Inflammatory macrophage (primary cell): ENCODE results near the gene ITPKB.
"Not testable (repeated sequence)": the region's sequence is repeated elsewhere in the genome, so short reads cannot be mapped to it uniquely, and the experiment has no call there.

Experiments
- DNase-seq, 2 donors: peaks; one replicate each; pipeline ENCODE4 v3.0.0-alpha.2; 2020 to 2022

Gene ITPKB

DNA sequence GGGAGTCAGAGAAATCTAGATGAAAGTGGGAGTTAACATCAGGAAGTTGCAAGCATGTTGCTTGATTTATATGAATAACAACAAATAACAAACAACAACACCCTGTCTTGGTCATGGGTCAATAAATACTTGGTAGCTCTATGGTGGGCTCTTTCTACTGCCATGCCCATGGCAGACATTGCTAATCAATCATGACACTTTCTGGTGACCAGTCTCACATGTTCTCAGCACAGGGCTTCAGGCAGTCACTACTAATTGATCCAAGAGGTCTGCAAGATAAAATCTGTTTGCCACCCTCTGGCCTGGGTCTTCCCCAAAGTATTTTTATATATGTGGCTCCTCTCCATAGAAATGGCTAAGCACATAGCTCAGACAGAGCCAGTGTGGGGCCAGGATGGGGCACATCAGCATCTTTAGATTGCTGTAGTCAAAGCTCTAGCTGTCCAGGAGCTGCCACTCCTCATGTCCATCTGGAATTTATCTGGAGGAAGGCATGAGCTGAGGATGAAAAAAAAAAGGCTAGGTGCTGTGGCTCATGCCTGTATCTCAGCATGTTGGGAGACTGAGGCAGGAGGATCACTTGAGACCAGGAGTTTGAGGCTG, 139.3 kb downstream of the ITPKB start:
- DNase-seq, result no peak

DNA sequence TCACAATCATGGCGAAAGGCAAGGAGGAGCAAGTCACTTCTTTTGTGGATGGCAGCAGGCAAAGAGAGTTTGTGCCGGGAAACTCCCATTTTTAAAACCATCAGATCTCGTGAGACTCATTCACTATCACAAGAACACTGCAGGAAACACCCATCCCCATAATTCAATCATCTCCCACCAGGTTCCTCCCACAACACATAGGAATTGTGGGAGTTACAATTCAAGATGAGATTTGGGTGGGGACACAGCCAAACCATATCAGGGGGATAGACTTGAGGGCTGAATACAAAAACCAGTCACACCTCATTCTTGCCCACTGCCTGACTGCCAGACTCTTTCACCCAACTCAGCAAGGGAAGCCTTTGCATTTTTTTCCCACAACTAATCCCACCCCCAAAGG, 140.1 kb downstream of the ITPKB start:
- not testable (repeated sequence) for DNase-seq

DNA sequence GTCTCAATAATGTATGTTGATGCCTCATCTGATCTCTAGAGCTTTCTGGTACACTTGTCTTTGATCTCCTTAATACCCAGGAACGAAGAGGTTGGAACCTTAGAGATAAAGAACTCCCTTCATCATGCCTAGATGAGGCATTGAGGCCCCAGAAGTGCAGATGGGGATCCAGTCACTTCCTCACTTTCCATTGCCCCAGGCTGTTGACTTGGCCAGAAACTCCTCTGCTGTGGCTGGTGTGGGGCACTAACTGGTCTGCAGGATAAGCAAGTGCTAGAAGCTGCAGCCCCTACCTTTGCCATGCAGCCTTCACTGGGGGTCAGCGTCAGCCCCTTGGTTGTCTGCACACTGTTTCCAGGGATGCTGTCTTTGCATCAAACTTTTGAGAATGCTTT, 140.6 kb downstream of the ITPKB start:
- DNase-seq, result no peak

DNA sequence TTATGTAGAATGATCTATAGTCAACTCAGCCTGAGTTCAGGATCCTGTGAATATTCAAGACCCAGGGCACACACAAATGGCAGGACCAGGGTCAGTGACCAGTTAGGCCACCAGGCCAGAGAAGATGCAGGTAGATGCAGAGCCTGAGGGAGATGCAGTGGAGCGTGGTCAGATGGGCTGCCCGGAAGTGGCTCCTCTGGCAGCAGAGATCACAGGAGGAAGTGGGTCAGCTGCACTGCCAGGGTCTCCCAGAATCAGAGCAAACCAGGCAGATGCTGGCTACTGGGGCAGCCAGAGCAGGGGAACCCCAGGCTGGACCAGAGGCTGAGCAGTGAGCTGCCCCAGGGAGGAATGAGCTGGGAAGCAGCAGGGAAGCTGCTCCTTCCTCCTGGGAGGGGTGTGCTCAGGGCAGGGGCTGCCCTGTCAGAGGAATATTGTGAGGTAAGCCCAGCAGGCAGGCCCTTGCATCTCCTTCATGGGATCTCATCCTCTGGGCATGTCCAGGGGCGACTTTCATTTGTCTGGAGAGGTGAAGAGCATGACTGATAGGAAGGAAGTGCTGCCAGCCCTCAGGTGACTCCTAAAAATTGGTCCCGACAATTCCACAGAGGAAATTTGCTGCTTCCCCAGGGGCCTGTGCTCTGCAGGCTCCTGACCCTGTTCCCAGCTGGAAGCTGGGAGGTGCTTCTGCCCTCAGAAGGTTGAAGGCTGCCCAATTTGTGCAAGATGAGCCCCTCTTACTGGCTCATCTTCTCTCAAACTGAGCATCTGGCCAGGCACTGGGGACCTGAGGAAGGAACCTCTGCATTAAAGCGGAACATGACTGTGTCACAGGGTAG, 141.2 kb downstream of the ITPKB start:
- no peak for DNase-seq

DNA sequence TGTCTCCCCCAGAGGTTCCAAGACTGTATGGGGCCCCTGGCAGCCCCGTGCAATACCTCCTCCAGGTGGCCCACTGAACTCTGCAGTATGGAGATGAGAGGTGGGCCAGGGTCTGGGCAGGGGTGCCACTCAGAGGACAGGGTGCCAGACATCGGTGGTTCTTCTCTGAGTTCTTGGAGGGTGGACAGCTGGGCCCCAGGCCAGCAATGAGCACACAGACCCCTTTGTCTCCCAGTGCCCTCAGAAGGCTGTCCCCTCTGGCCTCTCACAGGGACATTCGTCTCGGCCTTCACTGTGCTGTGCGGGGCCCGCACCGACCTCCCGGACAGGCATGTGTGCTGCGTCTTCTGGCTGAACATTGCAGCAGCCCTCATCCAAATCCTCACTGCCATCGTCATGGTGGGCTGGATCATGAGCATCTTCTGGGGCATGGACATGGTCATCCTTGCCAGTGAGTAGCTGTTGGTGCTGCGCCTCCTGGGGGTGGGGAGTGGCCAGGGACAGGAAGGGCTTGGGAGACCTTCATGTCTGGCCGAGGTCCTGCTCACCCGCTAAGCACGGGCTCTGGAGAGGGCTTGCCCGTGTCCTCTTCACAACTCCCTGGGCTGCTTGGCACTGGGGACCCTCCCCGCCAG, 142.4 kb downstream of the ITPKB start:
- no peak for DNase-seq

DNA sequence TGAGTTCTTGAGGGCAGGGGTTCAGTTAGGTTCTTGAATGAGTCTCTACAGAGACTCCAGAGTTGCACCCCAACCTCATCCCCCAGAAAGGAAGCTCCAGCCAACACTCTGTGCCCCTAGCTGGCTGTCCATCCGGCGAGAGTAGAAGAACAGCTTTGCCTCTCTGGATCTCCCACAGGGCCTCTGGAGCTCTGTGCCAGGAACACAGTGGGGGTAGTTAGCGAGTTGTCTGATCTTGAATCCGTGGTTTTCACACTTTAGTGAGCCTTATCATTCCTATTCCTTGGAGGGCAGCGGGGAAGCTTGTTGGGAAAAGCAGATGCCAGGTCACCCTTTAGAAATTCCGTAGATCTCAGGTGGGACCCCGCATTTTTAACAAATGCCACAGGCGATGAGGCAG, 145.5 kb downstream of the ITPKB start:
- no peak for DNase-seq

DNA sequence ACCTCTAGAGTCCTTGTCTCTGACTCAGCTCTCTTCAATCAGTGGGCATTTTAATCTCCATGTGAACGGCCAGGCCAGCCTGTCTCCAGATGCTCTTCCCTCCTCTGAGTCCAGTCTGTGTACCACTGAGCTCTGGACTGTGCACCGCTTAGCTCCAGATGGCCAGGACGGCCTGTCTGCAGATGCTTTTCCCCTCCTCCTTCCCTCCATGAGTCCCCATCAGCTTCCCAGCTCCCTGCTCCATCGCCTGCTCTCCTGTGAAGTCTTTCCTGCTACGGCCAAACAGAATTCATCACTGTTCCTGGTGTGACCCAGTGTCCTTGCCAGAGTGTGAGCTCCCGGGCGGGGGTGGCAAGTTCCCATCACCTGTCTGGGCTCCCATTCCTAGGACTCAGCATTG, 148.5 kb downstream of the ITPKB start:
- no peak for DNase-seq

DNA sequence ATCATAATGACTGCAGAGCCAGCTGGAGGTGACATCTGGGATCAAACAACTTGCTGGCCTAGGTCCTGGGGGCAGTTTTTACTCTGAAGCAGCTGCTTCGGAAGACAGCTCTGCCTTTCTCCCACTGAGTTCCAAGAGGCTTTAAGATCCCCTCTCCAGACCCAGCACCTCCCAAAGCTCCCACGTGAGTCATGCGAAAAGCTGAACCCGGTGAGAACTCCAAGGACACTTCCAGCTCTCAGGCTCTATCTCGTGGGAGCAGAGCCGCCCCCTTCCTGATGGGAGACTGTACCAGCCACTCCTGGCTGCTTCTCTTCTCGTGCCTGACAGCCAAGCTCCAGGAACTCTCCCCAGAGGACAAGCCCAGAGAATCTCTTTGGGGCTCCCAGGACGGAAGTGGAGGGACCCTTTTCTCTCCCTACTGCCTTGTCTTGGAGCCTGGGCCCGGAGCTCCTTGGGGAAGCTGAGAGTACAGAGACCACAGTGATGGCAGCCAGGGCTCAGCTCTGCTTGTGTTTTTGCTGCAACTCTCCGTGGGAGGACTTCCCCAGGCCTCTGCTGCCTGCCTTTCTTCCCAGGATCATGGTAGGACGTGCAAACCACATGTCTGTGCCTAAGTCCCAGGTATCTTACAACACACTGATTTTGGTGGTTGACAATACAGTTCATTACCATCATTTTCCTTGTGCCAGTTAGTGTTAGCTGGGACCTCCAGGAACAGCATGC, 149.9 kb downstream of the ITPKB start:
- peak in 1 of 2 donors; percentile 39 for DNase-seq

DNA sequence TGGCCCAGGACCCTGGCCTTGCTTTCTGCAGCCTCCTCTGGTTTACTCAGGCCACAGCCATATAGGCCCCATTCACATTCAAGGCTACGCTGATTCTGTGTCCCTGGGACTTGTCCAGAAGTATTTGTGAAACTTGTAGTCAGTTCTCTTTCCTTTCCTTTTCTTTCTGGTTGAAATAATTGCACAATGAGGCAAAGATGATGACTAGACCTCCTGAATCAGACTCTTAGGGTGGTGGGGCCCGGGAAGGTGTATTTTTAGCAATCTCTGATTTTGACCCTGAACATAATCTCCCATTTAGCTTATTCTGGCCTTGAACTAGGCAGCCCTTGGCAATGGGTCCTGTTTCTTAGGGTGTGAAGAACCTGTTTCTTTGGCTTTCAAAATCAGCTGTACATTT, 150.6 kb downstream of the ITPKB start:
- DNase-seq, result peak in 1 of 2 donors; percentile 9

DNA sequence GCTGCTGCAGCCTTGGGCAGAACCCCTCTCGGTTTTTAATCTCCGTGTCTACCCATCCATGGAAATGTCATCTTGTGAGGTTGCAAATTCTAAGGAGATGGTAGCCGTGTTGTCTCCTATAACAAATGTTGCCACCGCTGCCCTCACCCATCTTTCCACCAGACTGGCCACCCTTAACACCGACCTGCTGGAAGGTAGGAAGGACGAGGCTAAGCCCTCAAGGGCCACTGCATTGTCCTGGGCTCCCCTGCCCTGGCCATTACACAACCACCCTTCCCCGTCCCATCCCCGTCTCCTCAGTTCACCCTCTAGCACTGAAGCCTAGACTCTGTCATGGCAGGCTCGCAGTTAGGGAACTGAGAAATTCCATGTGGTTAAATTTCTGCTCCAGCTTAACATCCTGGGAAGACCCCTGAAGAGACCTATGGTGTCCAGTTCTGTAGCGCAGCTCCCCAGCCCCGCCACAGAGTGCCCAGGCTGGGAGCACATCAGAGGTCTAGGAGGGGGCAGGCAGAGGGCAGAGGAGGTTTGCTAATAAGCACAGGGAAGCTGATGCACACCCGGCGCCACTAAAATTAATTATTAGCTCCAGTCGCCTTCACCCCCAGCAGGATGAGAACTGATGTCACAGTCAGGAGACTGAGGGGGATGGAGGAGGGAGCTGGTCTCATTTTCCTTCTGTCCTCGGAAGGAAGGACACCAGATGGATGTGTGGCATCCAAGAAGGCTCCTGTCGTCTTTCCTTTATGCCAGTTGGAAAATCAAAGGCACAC, 152.2 kb downstream of the ITPKB start:
- peak; percentile 11 to 65 for DNase-seq

DNA sequence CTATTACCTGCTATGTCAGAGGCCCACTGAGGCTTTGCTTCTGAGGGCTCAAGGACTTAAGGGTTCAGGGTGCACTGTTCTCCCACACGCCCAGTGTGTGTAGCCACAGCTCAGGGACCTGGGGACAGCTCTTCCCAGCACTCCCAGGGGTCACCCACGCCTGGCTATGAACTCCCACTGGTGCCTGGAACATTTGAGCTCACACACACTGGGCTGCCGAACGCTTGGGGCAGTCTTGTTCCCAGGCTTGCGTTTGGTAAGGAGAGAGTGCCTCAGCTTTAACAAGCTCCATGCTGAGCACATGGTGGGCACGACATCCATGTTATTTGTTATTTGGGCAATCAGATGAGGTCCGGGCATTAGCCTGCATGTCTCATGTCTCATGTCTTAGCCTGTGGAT, 153.0 kb downstream of the ITPKB start:
- no peak for DNase-seq

DNA sequence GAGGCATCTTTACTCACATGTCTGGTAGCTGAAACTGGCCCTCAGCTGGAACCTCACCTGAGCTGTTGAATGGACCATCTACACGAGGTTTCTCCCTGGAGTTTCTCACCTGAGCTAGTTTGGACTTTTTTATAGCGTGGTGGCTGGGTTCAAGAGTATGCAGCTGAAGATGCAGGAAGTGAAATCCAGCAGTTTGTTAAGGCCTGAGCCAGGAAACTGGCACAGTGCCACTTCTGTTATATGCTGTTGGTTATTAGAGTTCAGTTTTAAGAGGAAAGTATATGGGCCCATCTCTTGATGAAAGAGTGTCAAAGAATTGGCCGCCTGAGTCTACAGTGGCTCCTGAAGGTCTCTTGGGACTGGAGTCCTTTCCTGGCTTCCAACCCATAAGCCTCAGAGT, 154.9 kb downstream of the ITPKB start:
- no peak for DNase-seq

DNA sequence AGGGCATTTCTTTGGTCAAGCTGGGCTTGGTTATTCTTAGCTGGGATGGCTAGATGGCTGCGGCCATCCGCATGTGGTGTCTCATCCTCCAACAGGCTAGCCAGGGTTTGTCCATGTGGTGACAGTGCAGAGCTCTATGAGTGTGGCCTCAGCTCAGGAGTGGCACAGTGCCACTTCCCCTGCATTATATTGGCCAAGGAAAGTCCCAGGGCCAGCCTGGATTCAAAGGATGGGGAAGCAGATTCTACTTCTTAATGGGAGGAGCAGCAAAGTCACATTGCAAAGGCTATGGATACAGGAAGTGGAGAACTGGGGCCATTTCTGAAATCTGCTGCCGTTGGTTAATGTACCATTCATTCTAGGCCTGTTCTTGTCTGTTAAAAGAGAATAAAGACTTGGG, 156.1 kb downstream of the ITPKB start:
- DNase-seq, result peak; percentile 41 to 58
